Measurements from ENCODE around the gene DHX8. TPM values are rescaled to one million over a fixed set of nuclear protein-coding genes. Genes with fewer than 3 reads are reported as not detected.
"Not testable (repeated sequence)": the region's sequence is repeated elsewhere in the genome, so short reads cannot be mapped to it uniquely, and the experiment has no call there.

DHX8 gene
- total RNA-seq, 1 donor from 2014 or later, result 39.0 TPM

- not testable (repeated sequence) for ATAC-seq
These were observed 21.2 kb upstream of the DHX8 start for GRCh38 chr17:43462569-43462968.

GRCh38 chr17:43463241-43463640, 20.5 kb upstream of the DHX8 start:
- ATAC-seq, result no peak

GRCh38 chr17:43464046-43464445, 19.7 kb upstream of the DHX8 start:
- no peak for ATAC-seq

- no peak for ATAC-seq
These were observed 18.7 kb upstream of the DHX8 start for GRCh38 chr17:43465049-43465448.

GRCh38 chr17:43467981-43468581, 15.7 kb upstream of the DHX8 start:
- ATAC-seq, result peak; percentile 3

GRCh38 chr17:43468691-43469139, 15.1 kb upstream of the DHX8 start:
- ATAC-seq, result peak; percentile 76

GRCh38 chr17:43469145-43469544, 14.6 kb upstream of the DHX8 start:
- peak; percentile 98 for ATAC-seq

- no peak for ATAC-seq
These were observed 12.1 kb upstream of the DHX8 start for GRCh38 chr17:43471585-43472160.

GRCh38 chr17:43475494-43476089, 8.2 kb upstream of the DHX8 start:
- ATAC-seq, result no peak

- not testable (repeated sequence) for ATAC-seq
These were observed 7.5 kb upstream of the DHX8 start for GRCh38 chr17:43476306-43476705.

- no peak for ATAC-seq
These were observed 5.7 kb upstream of the DHX8 start for GRCh38 chr17:43477832-43478634.

- no peak for ATAC-seq
These were observed 3.8 kb upstream of the DHX8 start for GRCh38 chr17:43479948-43480347.

GRCh38 chr17:43482103-43483012, 1.4 kb upstream of the DHX8 start:
- no peak for ATAC-seq

- no peak for ATAC-seq
These were observed 6.8 kb downstream of the DHX8 start for GRCh38 chr17:43490621-43491020.

GRCh38 chr17:43509440-43509839, 25.7 kb downstream of the DHX8 start:
- not testable (repeated sequence) for ATAC-seq

GRCh38 chr17:43511199-43511598, 27.4 kb downstream of the DHX8 start:
- not testable (repeated sequence) for ATAC-seq

GRCh38 chr17:43515656-43516055, 31.9 kb downstream of the DHX8 start:
- no peak for ATAC-seq

- no peak for ATAC-seq
These were observed 33.4 kb downstream of the DHX8 start for GRCh38 chr17:43517161-43517560.

- no peak for ATAC-seq
These were observed 34.0 kb downstream of the DHX8 start for GRCh38 chr17:43517615-43518386.

- ATAC-seq, result no peak
These were observed 37.6 kb downstream of the DHX8 start for GRCh38 chr17:43521389-43521788.

- ATAC-seq, result no peak
These were observed 41.3 kb downstream of the DHX8 start for GRCh38 chr17:43524945-43525575.

Data from esophagus mucosa (tissue), 1 donor.